Stimulated activated naive CD8-positive, alpha-beta T cell treated with anti-CD3 and anti-CD28 coated beads, Interleukin-15, Interleukin-2, amounts not matched to agents 100 ng/mL and 50 ng/mL, for 24 hours (primary cell): ENCODE data around the gene CHST4.

Experiments
- H3K27ac Mint-ChIP-seq: one replicate; pipeline ENCODE4 v1.8.0; 2021; ENCODE audit warnings: mild to moderate bottlenecking, mixed read lengths
- H3K27me3 Mint-ChIP-seq: one replicate; pipeline ENCODE4 v1.8.0; 2021; ENCODE audit warnings: mixed read lengths
- H3K36me3 Mint-ChIP-seq: one replicate; pipeline ENCODE4 v1.8.0; 2021; ENCODE audit warnings: low read depth, mixed read lengths
- H3K4me1 Mint-ChIP-seq: one replicate; pipeline ENCODE4 v1.8.0; 2021; ENCODE audit warnings: low read depth, mixed read lengths
- H3K4me3 Mint-ChIP-seq: one replicate; pipeline ENCODE4 v1.8.0; 2021; ENCODE audit warnings: mild to moderate bottlenecking, mixed read lengths
- H3K9me3 Mint-ChIP-seq: one replicate; pipeline ENCODE4 v1.8.0; 2021; ENCODE audit warnings: mixed read lengths

Gene CHST4

DNA sequence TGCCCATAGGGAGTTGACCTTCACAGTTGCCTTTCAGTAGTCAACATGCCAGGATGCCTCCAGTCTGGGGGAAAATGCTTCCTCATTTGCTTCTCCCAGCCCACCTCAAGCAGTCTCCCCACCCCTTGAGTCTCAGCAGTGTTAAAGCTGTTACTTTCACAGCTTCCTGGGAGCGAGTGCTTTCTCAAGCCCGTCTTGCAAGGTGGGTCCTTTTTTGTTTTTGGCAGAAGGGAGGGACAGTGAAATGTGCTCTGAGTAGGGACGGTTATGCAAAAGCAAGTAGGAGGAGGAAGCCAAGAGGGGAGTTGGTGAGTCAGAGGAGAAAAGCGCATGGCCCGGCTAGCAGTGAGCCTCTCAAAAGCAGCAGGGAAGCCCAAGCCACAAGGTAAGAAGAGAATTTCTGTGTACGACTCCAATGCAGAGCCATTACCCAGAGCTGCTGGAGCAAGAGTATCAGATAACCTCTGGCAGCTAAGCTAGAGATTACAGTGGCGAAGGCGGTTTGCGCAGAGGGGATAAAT lies at the start of gene CHST4:
TSS of gene CHST4 (plus strand) at position 316 of the 521 bp plus-strand sequence. CDS start 10,252 bp downstream, outside the sequence.
- Mint-ChIP-seq H3K27ac (no peak within 1 kb of the TSS), H3K36me3 (no peaks in the 10 kb centered on the region), H3K27me3 (peaks cover 27% of the 10 kb centered on the region), H3K9me3 (no peaks in the 10 kb centered on the region), H3K4me1 (peaks cover 5% of the 10 kb centered on the region), H3K4me3 (no peak within 1 kb of the TSS)

DNA sequence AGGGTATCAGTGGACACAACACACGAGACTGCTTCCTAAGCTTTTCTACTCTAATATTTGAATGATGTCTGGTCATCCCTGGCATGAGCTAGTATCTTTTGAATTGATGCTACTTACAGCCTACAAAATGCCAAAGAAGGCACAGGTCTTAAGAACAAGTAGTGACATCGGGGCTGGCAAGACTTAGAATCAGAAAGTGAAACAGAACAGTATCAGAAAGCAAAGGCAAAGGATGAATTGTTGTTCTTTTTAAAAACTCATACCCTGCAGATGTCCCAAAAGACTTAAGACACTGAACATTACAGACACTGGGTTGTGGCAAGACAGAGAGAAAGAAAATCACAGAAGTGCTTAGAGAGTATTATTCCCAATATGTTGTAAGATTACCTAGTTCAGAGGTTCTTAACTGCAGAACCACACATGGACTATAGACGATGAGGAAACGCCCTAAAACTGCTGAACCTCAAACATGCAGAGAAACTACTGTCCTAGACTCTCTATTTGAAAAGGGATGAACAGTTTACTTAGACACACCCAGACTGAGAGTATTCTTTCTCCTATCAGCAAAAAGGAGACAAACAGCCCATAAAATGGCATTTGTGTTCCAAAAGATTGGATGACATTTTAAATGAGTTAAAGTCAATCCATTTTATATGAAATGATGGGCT lies 49.6 kb upstream of the CHST4 start:
- Mint-ChIP-seq H3K27ac (no peak overlapping the region), H3K9me3 (no peaks in the 10 kb centered on the region)

DNA sequence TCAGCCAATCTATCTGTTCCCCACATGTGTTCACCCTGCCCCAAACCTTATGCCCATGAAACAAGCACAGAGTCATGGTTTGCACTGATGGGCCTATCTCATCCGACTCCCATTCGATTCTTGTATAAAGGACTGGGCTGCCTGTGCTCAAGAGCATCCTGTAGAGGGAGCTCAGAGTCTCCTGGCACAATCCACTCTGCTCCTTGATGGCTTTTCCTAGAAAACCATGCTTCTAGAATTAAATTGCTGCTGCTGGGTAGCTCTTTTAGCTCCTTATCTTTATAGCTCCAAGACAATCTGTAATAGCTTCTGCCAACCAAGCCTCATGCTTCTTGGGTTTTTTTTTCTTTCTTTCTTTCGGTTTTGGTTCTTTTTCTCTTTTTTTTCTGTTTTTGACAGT lies 46.8 kb upstream of the CHST4 start:
- peaks cover 9% of the 10 kb centered on the region for H3K4me1 Mint-ChIP-seq
- no peak overlapping the region for H3K27ac Mint-ChIP-seq
- H3K9me3 Mint-ChIP-seq: no peaks in the 10 kb centered on the region
- no peaks in the 10 kb centered on the region for H3K27me3 Mint-ChIP-seq
- peaks cover 17% of the 10 kb centered on the region for H3K36me3 Mint-ChIP-seq
- no peak overlapping the region for H3K4me3 Mint-ChIP-seq

More for the DNA sequence above, 49.6 kb upstream of the CHST4 start:
- Mint-ChIP-seq H3K27me3 (no peaks in the 10 kb centered on the region), H3K36me3 (peaks cover 17% of the 10 kb centered on the region), H3K4me1 (no peaks in the 10 kb centered on the region), H3K4me3 (no peak overlapping the region)

DNA sequence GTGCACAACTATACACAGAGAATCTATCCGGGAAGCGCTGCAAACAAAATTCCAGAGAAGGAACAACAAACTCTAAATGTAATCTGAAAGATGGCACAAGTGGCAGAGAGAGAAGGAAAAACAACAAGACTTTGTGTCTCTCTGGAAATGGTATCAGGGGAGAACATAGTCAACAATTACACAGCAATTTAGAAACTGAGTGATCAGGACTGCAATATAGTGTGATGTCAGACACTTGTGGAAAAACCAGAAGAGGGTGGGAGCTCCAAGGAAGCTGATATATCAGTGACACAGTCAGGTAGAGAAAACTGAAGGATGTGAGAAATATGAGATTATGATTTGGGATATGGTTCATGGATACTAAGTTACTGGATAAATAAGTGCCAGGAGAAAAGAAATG lies 45.3 kb upstream of the CHST4 start:
- Mint-ChIP-seq H3K36me3 (peaks cover 12% of the 10 kb centered on the region), H3K27ac (no peak overlapping the region), H3K9me3 (no peaks in the 10 kb centered on the region), H3K27me3 (no peaks in the 10 kb centered on the region), H3K4me3 (no peak overlapping the region), H3K4me1 (peaks cover 15% of the 10 kb centered on the region)

DNA sequence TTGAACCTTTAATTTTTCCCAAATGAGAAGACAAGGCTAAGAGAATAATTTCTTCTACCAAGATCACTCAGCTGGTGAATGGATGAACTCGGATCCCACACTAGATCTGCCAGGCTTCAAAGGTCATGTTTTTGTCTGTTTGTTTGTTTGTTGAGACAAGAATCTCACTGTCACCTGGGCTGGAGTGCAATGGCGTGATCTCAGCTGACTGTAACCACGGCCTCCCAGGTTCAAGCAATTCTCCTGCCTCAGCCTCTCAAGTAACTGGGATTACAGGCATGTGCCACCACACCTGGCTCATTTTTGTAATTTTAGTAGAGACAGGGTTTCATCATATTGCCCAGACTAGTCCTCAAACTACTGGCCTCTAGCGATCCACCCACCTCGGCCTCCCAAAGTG lies 43.7 kb upstream of the CHST4 start:
- H3K36me3 Mint-ChIP-seq: peaks cover 7% of the 10 kb centered on the region
- H3K4me1 Mint-ChIP-seq: peaks cover 15% of the 10 kb centered on the region
- H3K27ac Mint-ChIP-seq: no peak overlapping the region
- no peak overlapping the region for H3K4me3 Mint-ChIP-seq
- H3K9me3 Mint-ChIP-seq: no peaks in the 10 kb centered on the region
- H3K27me3 Mint-ChIP-seq: no peaks in the 10 kb centered on the region

DNA sequence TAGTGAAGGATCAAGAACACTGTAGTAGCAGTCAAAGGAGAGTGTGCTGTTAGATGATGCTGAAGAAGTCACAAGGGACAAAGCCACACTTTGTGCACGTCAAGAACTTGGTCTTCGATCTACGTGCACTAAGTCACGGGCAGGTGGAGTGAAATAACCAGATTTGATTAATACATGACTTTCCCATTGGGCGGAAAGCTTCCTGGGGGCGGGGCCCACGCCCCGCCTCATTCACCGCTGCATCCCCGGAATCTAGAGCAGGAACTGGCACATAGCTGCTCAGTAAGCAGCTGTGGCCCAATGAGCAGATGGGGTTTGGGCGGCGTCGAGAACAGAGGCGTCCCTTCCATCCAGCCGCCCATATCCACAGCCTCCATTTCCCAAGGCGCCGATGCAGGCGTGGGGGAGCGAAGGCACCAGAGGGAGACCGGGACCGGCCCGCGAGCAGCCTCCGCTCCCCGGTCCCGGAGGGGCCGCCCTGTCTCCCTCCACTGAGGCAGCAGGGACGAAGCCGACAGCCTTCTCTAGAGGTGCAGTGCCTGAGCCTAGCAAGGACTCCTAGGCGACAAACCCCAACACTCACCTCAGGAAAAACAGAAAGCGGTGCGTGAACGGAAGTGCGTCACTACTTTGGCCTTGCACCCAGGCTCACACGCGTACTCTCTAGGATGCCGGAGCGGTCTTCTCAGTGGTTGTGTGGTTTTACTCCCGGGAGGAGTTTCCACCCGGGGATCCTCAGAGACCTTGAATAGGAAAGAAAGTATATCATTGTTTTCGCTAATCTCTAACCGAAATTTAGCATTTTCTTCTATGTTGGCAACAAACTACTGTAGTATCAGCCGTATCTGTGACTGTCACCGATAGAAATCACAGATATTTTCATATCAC lies 42.0 kb upstream of the CHST4 start:
- H3K27me3 Mint-ChIP-seq: no peaks in the 10 kb centered on the region
- H3K36me3 Mint-ChIP-seq: no peaks in the 10 kb centered on the region
- peak overlapping the region; percentile 85 for H3K4me3 Mint-ChIP-seq

DNA sequence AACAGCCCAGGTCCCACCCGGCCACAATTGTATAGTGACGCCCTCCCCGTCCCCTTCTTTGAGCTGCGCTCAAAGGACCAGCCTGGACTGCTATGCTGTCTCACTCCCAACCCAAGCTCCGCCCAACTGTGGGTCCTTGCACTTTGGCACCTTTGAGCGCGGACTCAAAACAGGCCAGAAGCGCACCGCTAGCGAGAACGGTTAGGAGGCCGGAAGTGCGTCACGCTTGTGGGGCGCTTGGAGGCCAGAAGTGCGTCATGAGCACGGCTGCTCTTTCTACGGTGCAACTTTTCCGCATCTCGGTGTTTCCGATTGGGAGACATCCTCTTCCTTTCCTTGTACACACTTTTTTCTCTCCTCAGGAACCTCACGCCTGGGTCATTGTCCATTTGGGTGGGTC lies 37.1 kb upstream of the CHST4 start, which contains the start of gene ZNF19:
TSS of gene ZNF19 (minus strand) at position 203 of the 400 bp plus-strand sequence. CDS start 7,210 bp downstream, outside the sequence.
- H3K4me1 Mint-ChIP-seq: peaks cover 11% of the 10 kb centered on the region
- peaks cover 5% of the 10 kb centered on the region for H3K27me3 Mint-ChIP-seq
- H3K27ac Mint-ChIP-seq: no peak within 1 kb of the TSS
- no peak within 1 kb of the TSS for H3K4me3 Mint-ChIP-seq
- H3K9me3 Mint-ChIP-seq: no peaks in the 10 kb centered on the region
- no peaks in the 10 kb centered on the region for H3K36me3 Mint-ChIP-seq

More for the DNA sequence above, 42.0 kb upstream of the CHST4 start:
- Mint-ChIP-seq H3K27ac (peak overlapping the region; percentile 86), H3K9me3 (no peaks in the 10 kb centered on the region), H3K4me1 (peaks cover 15% of the 10 kb centered on the region)

DNA sequence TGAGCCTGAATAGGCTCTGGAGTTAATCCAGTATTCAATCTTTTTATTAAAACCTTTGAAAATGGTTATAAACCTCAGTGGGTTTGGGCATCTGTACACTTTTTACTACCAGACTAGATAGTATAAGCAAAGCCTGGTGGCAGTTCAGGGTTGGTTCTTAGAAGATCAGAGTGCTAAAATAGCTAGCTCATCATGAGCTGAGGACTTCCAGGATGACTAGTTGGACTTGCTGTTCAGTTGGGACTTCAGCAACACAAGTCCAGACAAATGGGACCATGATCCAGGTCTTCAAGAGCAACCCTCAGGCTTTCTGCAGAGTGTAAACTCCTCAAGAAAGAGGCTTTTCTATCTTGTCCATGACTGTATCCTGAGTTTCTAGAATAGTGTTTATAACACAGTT lies 35.9 kb upstream of the CHST4 start:
- no peak overlapping the region for H3K4me3 Mint-ChIP-seq
- peaks cover 4% of the 10 kb centered on the region for H3K4me1 Mint-ChIP-seq
- no peaks in the 10 kb centered on the region for H3K36me3 Mint-ChIP-seq
- H3K9me3 Mint-ChIP-seq: no peaks in the 10 kb centered on the region
- peaks cover 5% of the 10 kb centered on the region for H3K27me3 Mint-ChIP-seq
- no peak overlapping the region for H3K27ac Mint-ChIP-seq

DNA sequence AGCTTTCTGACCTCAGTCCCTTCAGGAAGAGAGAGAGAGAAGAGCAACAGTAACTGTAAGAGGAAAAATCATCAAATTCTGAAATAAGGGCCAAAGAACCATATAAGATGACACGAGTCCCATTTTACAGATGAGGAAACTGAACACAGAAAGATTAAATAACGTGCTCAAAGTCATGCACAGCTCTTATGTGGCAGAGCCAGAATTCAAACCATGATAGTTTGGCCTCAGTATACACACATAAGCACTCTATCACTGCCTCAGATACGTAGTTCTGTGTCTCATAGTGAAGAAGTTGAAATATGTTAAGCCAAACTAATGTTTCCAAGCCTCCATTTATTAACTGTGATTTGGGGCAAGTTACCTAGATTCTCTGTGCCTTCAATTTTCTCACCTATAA lies 35.2 kb upstream of the CHST4 start:
- H3K4me1 Mint-ChIP-seq: peaks cover 4% of the 10 kb centered on the region
- no peaks in the 10 kb centered on the region for H3K9me3 Mint-ChIP-seq
- H3K36me3 Mint-ChIP-seq: no peaks in the 10 kb centered on the region
- peaks cover 5% of the 10 kb centered on the region for H3K27me3 Mint-ChIP-seq
- H3K27ac Mint-ChIP-seq: no peak overlapping the region
- H3K4me3 Mint-ChIP-seq: no peak overlapping the region

DNA sequence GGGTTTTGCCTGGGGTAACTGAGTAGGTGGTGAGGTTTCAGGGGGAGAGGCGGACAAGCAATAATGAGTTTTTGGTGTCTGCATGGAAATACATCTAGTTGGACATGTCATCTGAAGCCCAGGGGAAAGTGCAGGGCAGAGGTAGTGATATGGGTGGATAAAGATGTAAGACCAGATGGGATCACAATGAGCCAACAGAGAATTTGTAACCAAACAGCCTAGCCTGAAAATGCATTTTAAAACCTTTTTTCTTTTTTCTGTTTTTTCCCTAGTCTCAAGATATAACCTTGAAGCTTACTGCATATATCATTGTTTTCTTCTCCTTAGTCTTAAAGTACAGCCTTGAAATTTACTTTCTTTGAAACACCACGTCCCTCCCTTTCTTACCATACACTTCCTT lies 33.4 kb upstream of the CHST4 start:
- no peak overlapping the region for H3K4me3 Mint-ChIP-seq
- H3K27ac Mint-ChIP-seq: no peak overlapping the region
- no peaks in the 10 kb centered on the region for H3K36me3 Mint-ChIP-seq
- no peaks in the 10 kb centered on the region for H3K9me3 Mint-ChIP-seq
- H3K27me3 Mint-ChIP-seq: peaks cover 5% of the 10 kb centered on the region
- peaks cover 4% of the 10 kb centered on the region for H3K4me1 Mint-ChIP-seq

DNA sequence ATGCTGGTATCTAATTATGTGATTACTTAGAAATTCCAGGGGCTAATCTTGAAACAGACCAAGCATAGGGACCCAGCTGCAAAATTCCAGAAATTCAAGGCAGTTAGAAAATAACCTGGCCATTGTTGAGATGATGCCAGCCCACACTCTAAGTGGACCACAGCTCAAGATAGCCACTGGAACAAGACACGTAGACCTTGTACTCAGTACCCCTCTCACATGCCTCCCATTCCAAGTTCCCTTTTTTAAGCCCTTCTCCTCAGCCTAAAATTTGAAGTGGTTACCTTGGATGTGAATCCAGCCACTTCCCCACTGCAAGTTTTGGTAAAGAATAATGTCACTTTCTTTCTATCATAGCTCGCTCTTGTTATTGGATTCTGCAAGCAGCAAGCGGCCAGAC lies 33.0 kb upstream of the CHST4 start:
- Mint-ChIP-seq H3K4me1 (peaks cover 4% of the 10 kb centered on the region), H3K36me3 (no peaks in the 10 kb centered on the region), H3K27me3 (peaks cover 5% of the 10 kb centered on the region), H3K9me3 (no peaks in the 10 kb centered on the region), H3K4me3 (no peak overlapping the region), H3K27ac (no peak overlapping the region)

DNA sequence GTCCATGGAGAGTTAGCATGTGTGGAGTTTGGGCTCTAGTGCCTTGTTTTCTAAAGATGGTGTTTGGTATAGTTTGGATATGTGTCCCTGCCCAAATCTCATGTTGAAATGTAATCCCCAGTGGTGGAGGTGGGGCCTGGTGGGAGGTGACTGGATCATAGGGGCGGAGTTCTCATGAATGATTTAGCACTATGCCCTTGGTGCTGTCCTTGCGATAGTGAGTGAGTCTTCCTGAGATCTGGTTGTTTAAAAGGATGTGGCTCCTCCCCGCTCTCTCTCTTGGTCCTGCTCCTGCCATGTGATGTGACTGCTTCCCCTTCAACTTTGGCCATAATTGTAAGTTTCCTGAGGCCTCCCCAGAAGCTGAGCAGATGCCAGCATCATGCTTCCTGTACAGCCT lies 28.2 kb upstream of the CHST4 start:
- Mint-ChIP-seq H3K27me3 (peaks cover 7% of the 10 kb centered on the region), H3K36me3 (no peaks in the 10 kb centered on the region), H3K4me3 (no peak overlapping the region), H3K4me1 (no peaks in the 10 kb centered on the region), H3K27ac (no peak overlapping the region), H3K9me3 (no peaks in the 10 kb centered on the region)

DNA sequence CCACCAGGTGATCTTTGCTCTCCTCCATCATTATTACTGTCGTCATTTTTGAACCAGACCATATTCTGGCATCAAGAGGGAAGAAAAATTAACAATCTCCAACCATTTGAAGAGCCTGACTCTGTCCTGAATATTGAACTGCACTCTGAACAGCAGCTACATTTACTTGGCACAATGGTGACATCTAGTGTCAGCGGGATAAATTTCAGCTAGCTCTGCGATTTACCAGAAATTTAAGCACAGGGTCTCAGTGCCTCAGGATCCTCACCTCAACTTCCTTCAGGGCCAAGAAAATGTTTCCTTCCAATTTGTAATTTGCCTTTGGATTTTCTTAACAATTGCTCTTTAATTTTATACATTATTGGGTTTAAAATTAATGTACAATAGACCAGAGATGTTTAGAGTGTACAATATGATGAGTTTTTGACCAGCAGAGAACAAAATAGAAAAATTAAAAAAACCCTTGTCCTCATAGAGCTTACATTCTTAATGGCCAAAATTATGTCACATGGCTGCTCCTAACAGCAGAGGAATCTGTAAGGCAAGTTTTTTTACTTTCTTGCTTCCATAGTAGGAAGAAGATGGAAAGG lies 26.4 kb upstream of the CHST4 start:
- H3K4me3 Mint-ChIP-seq: no peak overlapping the region
- no peaks in the 10 kb centered on the region for H3K9me3 Mint-ChIP-seq
- peaks cover 7% of the 10 kb centered on the region for H3K27me3 Mint-ChIP-seq
- no peak overlapping the region for H3K27ac Mint-ChIP-seq
- no peaks in the 10 kb centered on the region for H3K4me1 Mint-ChIP-seq
- no peaks in the 10 kb centered on the region for H3K36me3 Mint-ChIP-seq

DNA sequence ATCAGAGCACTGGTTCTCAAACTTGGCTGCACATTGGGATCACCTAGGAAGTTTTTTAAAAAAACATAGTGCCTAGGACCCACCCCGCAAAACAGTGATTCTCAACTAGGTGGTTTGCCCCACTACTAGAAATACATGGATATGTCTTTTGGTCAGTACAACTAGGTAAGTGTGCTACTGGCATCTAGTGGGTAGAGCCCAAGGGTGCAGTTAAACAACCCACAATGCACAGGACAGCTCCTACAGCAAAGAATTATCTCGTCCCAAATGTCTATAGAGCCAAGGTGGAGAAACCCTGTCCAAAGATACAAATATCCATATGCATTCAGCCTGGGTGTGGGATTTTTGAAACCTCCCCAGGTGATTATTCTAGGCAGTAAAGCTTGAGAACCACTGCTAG lies 25.3 kb upstream of the CHST4 start:
- Mint-ChIP-seq H3K4me3 (no peak overlapping the region), H3K27ac (no peak overlapping the region), H3K4me1 (no peaks in the 10 kb centered on the region), H3K36me3 (no peaks in the 10 kb centered on the region), H3K27me3 (peaks cover 7% of the 10 kb centered on the region), H3K9me3 (no peaks in the 10 kb centered on the region)

DNA sequence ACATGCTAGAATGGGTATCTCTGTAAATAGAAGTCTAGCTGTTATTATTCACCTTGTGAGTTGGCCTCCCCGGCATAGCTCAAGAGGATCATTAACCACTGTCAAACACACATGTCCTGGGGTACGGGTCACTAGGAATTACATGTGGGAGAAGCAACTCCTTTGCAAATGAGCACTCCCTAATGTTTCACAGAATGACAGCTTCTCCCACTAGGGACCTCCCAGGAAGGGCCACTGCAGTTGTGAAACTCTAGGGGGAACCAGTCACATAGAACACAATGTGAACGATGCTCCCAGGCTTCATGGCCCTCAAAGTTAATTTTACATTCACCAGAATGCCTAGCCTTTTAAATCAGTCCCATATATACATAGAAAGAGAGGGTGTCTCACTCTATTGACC lies 24.7 kb upstream of the CHST4 start:
- Mint-ChIP-seq H3K27me3 (peaks cover 7% of the 10 kb centered on the region), H3K9me3 (no peaks in the 10 kb centered on the region), H3K4me3 (no peak overlapping the region), H3K27ac (no peak overlapping the region), H3K4me1 (no peaks in the 10 kb centered on the region), H3K36me3 (no peaks in the 10 kb centered on the region)
